ENCODE results near the gene YWHAQ. TPM values are rescaled to one million over a fixed set of nuclear protein-coding genes. Genes with fewer than 3 reads are reported as not detected.

YWHAQ gene
- total and polyA plus RNA-seq, 2 of the 4 experiments (the other 2 are of a cell fraction) = 196 to 255 TPM

GRCh38 chr2:9666306-9666705 is 35.5 kb upstream of the YWHAQ start:
- Histone ChIP-seq H3K79me1 (ENCODE audit: low read depth in 1 of 2, low read length in 2 of 2) (peaks cover 0 to 3% of the 10 kb centered on the region in 2 experiments; a peak in 1 of 4 replicates), H2AK9ac (replicated peaks; ENCODE audit: low read depth, low read length, poor library complexity) (no peak overlapping the region), H3K4me3 (ENCODE audit: insufficient read depth, low read depth, low read length) (no peak overlapping the region), H2AK5ac (ENCODE audit: low read depth, low read length) (peak overlapping the region; percentile 94), H2BK5ac (ENCODE audit: low read depth, low read length, poor library complexity, severe bottlenecking) (peak overlapping the region; percentile 53), H3K56ac (ENCODE audit: extremely low read depth, insufficient read depth, low read length) (no peak overlapping the region), H3K27me3 (ENCODE audit: control insufficient read depth, insufficient read depth, low read length) (no peaks in the 10 kb centered on the region), H4K5ac (ENCODE audit: low read depth, low read length) (peak overlapping the region; percentile 15; the same call in 1 of the 2 replicates), H3K14ac (replicated peaks; ENCODE audit: low read depth, low read length) (peak overlapping the region; percentile 25; the same call in 1 of the 2 replicates), H4K20me1 (ENCODE audit: insufficient read depth, low read length) (no peaks in the 10 kb centered on the region), H3K23ac (ENCODE audit: low read depth, low read length) (no peak overlapping the region), H3K9me3 (ENCODE audit: control insufficient read depth, insufficient read depth, low read length) (no peaks in the 10 kb centered on the region), H3K4ac (ENCODE audit: low read depth, low read length) (peak overlapping the region; percentile 81), H3K4me1 (ENCODE audit: control insufficient read depth, insufficient read depth, low read length) (peaks cover 16% of the 10 kb centered on the region), H4K8ac (ENCODE audit: low read depth in 2 of 2, low read length in 2 of 2) (peak overlapping the region in 1 of 2 experiments; percentile 25; a peak in 1 of 4 replicates), H3K9ac (ENCODE audit: low read depth, low read length) (no peak overlapping the region), H3K9me1 (ENCODE audit: insufficient read depth, low read length) (peaks cover 14% of the 10 kb centered on the region), H4K91ac (ENCODE audit: insufficient read depth, low read depth, low read length) (0 out of 2 replicates have a peak overlapping the region, but pooled peaks have one; percentile 2), H2BK20ac (ENCODE audit: low read depth, low read length) (peak overlapping the region; percentile 91), H2BK120ac (ENCODE audit: low read depth, low read length) (peak overlapping the region; percentile 81), H3K36me3 (ENCODE audit: control insufficient read depth, insufficient read depth, low read length) (no peaks in the 10 kb centered on the region), H3K18ac (ENCODE audit: low read depth, low read length) (peak overlapping the region; percentile 21; the same call in 1 of the 2 replicates), H2BK15ac (ENCODE audit: low read depth, low read length) (peak overlapping the region; percentile 60; the same call in 1 of the 3 replicates), H3K27ac (ENCODE audit: insufficient read depth, low read length) (no peak overlapping the region; the same call in 1 of the 2 replicates), H2AFZ (replicated peaks; ENCODE audit: low read length, poor library complexity) (no peak overlapping the region), H3K4me2 (ENCODE audit: low read depth, low read length) (no peak overlapping the region)
- no TSS peak for BruUV-seq (replicated peaks)
- ChIA-PET POLR2A (ENCODE audit: unreplicated experiment) (no interaction called here), CTCF (interaction anchor here (1.1 kb wide), 2 partner anchors 9 to 74 kb away, joined by 3 to 6 read pairs; no protein-coding TSS in a partner anchor)
- intact Hi-C loops (cut with micrococcal nuclease) (no loop called here), dilution Hi-C loops (cut with HindIII; ENCODE audit: low sequenced_read_pairs, unreplicated experiment) (no loop called here), in situ Hi-C loops (cut with MboI; ENCODE audit: low sequenced_read_pairs) (no loop called here)
- TF ChIP-seq FOS (IDR thresholded peaks at IDR 0.05; ENCODE audit: low read depth, low read length) (no peak), USF2 (IDR thresholded peaks at IDR 0.05; ENCODE audit: low read depth, low read length) (no peak), NFE2L2 (IDR thresholded peaks at IDR 0.05; ENCODE audit: low read depth, low read length) (no peak), RCOR1 (IDR thresholded peaks at IDR 0.05; ENCODE audit: insufficient replicate concordance, low read length) (no peak)
- WGBS, 2 experiments (ENCODE audit: extremely low coverage in 2 of 2, insufficient read length in 1 of 2) = no CpG with 5 or more reads among the region's 3 CpGs
- ATAC-seq (ENCODE audit: low read depth) (peak; percentile 12; the same call in 1 of the 2 replicates), DNase-seq (peak; percentile 61)
